Right atrium auricular region (tissue), 2 donors: ENCODE measurements around the gene NDUFA11. TPM values are rescaled to one million over a fixed set of nuclear protein-coding genes. Genes with fewer than 3 reads are reported as not detected.
A peak's percentile ranks its signal among the peaks of the same experiment; 100 is the strongest.

Source experiments
- DNase-seq: peaks from one replicate; pipeline ENCODE4 v3.0.0-alpha.2; 2019; ENCODE audit warnings: low spot score
- H3K27ac ChIP-seq, 2 donors: fragments of 200-600 bp; sonication (generic); 1 replicate in 1 of 2; 2 replicates in 1 of 2; pipeline ENCODE4 v1.5.1; 2016 to 2019
- H3K27me3 ChIP-seq, 2 donors: fragments of 200-600 bp; sonication (generic); one replicate each; pipeline versions ENCODE4 v1.5.1 to v1.6.0; 2017 to 2019
- H3K36me3 ChIP-seq: fragments of 200-600 bp; sonication (generic); one replicate; pipeline ENCODE4 v1.5.1; 2016
- H3K4me1 ChIP-seq, 2 donors: fragments of 200-600 bp; sonication (generic); one replicate each; pipeline versions ENCODE4 v1.5.1 to v1.6.0; 2017 to 2019
- H3K4me3 ChIP-seq, 2 donors: fragments of 200-600 bp; sonication (generic); 1 replicate in 1 of 2; 2 replicates in 1 of 2; pipeline ENCODE4 v1.5.1; 2017 to 2019; ENCODE audit warnings: mild to moderate bottlenecking in 1 of 2, moderate library complexity in 1 of 2
- H3K9me3 ChIP-seq, 2 donors: fragments of 200-600 bp; sonication (generic); one replicate each; pipeline ENCODE4 v1.5.1; 2019
- total RNA-seq, 2 donors: library from RNA; depleted of rRNA; stranded (reverse); fragments of >200 nt; gene quantifications; one replicate each; pipeline ENCODE4 v1.1.0, GENCODE V29; 2016
- TF ChIP-seq, protein P1 (sequence below), 2 donors: fragments of 200-600 bp; sonication (generic); IDR thresholded peaks; one replicate each; pipeline ENCODE4 v1.5.1; 2019; ENCODE audit warnings: antibody characterized with exemption in 2 of 2

NDUFA11 gene
- total RNA-seq, 2 donors from 2014 or later: 368 to 648 TPM

- Histone ChIP-seq H3K9me3 (no peaks in the 10 kb centered on the region), H3K4me3 (no peak overlapping the region), H3K4me1 (no peaks in the 10 kb centered on the region), H3K27ac (no peak overlapping the region), H3K27me3 (no peaks in the 10 kb centered on the region), H3K36me3 (no peaks in the 10 kb centered on the region)
- TF ChIP-seq, protein P1, sequence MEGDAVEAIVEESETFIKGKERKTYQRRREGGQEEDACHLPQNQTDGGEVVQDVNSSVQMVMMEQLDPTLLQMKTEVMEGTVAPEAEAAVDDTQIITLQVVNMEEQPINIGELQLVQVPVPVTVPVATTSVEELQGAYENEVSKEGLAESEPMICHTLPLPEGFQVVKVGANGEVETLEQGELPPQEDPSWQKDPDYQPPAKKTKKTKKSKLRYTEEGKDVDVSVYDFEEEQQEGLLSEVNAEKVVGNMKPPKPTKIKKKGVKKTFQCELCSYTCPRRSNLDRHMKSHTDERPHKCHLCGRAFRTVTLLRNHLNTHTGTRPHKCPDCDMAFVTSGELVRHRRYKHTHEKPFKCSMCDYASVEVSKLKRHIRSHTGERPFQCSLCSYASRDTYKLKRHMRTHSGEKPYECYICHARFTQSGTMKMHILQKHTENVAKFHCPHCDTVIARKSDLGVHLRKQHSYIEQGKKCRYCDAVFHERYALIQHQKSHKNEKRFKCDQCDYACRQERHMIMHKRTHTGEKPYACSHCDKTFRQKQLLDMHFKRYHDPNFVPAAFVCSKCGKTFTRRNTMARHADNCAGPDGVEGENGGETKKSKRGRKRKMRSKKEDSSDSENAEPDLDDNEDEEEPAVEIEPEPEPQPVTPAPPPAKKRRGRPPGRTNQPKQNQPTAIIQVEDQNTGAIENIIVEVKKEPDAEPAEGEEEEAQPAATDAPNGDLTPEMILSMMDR (IDR thresholded peaks at IDR 0.05): no peak
- DNase-seq: no peak
Observed at GRCh38 chr19:5870986-5871394, 32.6 kb downstream of the NDUFA11 start.

GRCh38 chr19:5867201-5868136 is 36.1 kb downstream of the NDUFA11 start:
- no peak overlapping the region for H3K27ac ChIP-seq
- DNase-seq: no peak
- no peaks in the 10 kb centered on the region for H3K36me3 ChIP-seq
- H3K4me3 ChIP-seq: no peak overlapping the region
- no peaks in the 10 kb centered on the region for H3K4me1 ChIP-seq
- H3K9me3 ChIP-seq: no peaks in the 10 kb centered on the region
- TF ChIP-seq, protein P1 (IDR thresholded peaks at IDR 0.05): no peak
- no peaks in the 10 kb centered on the region for H3K27me3 ChIP-seq

DNA sequence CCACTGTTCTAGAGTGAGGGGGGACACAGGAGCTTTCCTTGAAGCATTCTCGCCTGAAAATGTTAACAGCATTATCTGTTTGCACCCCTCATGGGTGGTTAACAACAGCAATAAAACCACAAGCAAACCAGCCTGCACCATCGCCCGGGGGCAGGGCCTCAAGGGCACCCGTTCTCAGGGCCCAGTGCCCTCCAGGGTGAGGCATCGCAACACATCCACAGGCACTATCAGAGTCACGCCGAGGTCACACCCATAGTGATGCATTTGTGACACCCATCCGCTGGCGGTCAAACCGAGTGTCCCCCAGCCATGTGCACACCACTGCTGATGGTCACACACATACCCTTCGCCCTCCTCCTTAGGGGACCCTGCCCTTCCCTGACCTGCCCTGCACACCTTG is 37.8 kb downstream of the NDUFA11 start:
- Histone ChIP-seq H3K9me3 (no peaks in the 10 kb centered on the region), H3K27ac (no peak overlapping the region), H3K4me1 (no peaks in the 10 kb centered on the region), H3K27me3 (no peaks in the 10 kb centered on the region), H3K4me3 (no peak overlapping the region), H3K36me3 (no peaks in the 10 kb centered on the region)
- TF ChIP-seq, protein P1 (IDR thresholded peaks at IDR 0.05): no peak
- no peak for DNase-seq

GRCh38 chr19:5864725-5865486 is 38.7 kb downstream of the NDUFA11 start:
- TF ChIP-seq, protein P1 (IDR thresholded peaks at IDR 0.05): peak in 1 of 2 donors; percentile 21
- Histone ChIP-seq H3K4me1 (no peaks in the 10 kb centered on the region), H3K4me3 (no peak overlapping the region), H3K27ac (no peak overlapping the region), H3K9me3 (no peaks in the 10 kb centered on the region), H3K36me3 (no peaks in the 10 kb centered on the region), H3K27me3 (no peaks in the 10 kb centered on the region)
- no peak for DNase-seq

GRCh38 chr19:5864013-5864720 is 39.4 kb downstream of the NDUFA11 start:
- Histone ChIP-seq H3K27me3 (no peaks in the 10 kb centered on the region), H3K36me3 (no peaks in the 10 kb centered on the region), H3K9me3 (no peaks in the 10 kb centered on the region), H3K4me3 (no peak overlapping the region), H3K27ac (no peak overlapping the region), H3K4me1 (no peaks in the 10 kb centered on the region)
- no peak for DNase-seq
- TF ChIP-seq, protein P1 (IDR thresholded peaks at IDR 0.05): no peak
